IMR-90 (cell line): ENCODE results near the gene SLC27A3. TPM values are rescaled to one million over a fixed set of nuclear protein-coding genes. Genes with fewer than 3 reads are reported as not detected.

Source experiments
- ATAC-seq: fragments of 200-7000 bp; cut with Tn5 transposase; 2 replicates; pipeline ENCODE4 v1.9.1; 2020; ENCODE audit warnings: low read depth, mild to moderate bottlenecking, moderate library complexity
- BruUV-seq: library from RNA; stranded (reverse); fragments of 400-500 nt; replicated peaks from 2 replicates; lab custom pipeline; 2021; lab: Mats Ljungman, UMichigan
- CTCF ChIA-PET: fragments of 300-600 bp; formaldehyde crosslinking; extraction: SDS; loops from one replicate; lab custom pipeline; 2021; ENCODE audit warnings: antibody characterized with exemption; lab: Yijun Ruan, JAX
- POLR2A ChIA-PET: fragments of 300-600 bp; sonication (Branson Sonifier 250); formaldehyde crosslinking; loops from one replicate; lab custom pipeline; 2022; ENCODE audit warnings: antibody characterized with exemption; ENCODE audit not compliant: unreplicated experiment; lab: Charles Lee
- DNase-seq: peaks from one replicate; pipeline ENCODE4 v3.0.0; 2013
- H2AFZ ChIP-seq: replicated peaks from 2 replicates; pipeline ENCODE3; 2013; ENCODE audit warnings: low read length, mild to moderate bottlenecking; ENCODE audit not compliant: poor library complexity
- H2AK5ac ChIP-seq: 2 replicates; pipeline ENCODE4 v1.6.1; 2013; ENCODE audit warnings: low read depth, low read length, inconsistent platforms
- H2AK9ac ChIP-seq: replicated peaks from 2 replicates; pipeline ENCODE3; 2013; ENCODE audit warnings: mild to moderate bottlenecking, low read depth, low read length, moderate library complexity; ENCODE audit not compliant: poor library complexity
- H2BK120ac ChIP-seq: 2 replicates; pipeline ENCODE4 v1.6.1; 2013; ENCODE audit warnings: low read depth, low read length, inconsistent platforms
- H2BK15ac ChIP-seq: 3 replicates; pipeline ENCODE4 v1.6.1; 2013; ENCODE audit warnings: low read depth, low read length, inconsistent platforms
- H2BK20ac ChIP-seq: 2 replicates; pipeline ENCODE4 v1.6.1; 2013; ENCODE audit warnings: low read depth, mild to moderate bottlenecking, inconsistent platforms, low read length, moderate library complexity
- H2BK5ac ChIP-seq: 2 replicates; pipeline ENCODE4 v1.6.1; 2013; ENCODE audit warnings: mild to moderate bottlenecking, low read depth, low read length, inconsistent platforms; ENCODE audit not compliant: poor library complexity, severe bottlenecking
- H3K14ac ChIP-seq: replicated peaks from 2 replicates; pipeline ENCODE4 v1.6.1; 2013; ENCODE audit warnings: low read depth, low read length, inconsistent platforms
- H3K18ac ChIP-seq: 2 replicates; pipeline ENCODE4 v1.6.1; 2013; ENCODE audit warnings: low read depth, low read length, control low read depth
- H3K23ac ChIP-seq: 2 replicates; pipeline ENCODE4 v1.6.1; 2013; ENCODE audit warnings: low read depth, low read length, inconsistent platforms
- H3K27ac ChIP-seq: 2 replicates; pipeline ENCODE4 v1.5.1; 2013; ENCODE audit warnings: mild to moderate bottlenecking, control low read depth, low read length; ENCODE audit not compliant: insufficient read depth
- H3K27me3 ChIP-seq: 2 replicates; pipeline ENCODE4 v1.6.1; 2013; ENCODE audit warnings: low read length; ENCODE audit not compliant: control insufficient read depth, insufficient read depth
- H3K36me3 ChIP-seq: 2 replicates; pipeline ENCODE4 v1.6.1; 2013; ENCODE audit warnings: low read length, mixed read lengths; ENCODE audit not compliant: control insufficient read depth, insufficient read depth
- H3K4ac ChIP-seq: 2 replicates; pipeline ENCODE4 v1.6.1; 2013; ENCODE audit warnings: low read depth, low read length, inconsistent platforms
- H3K4me1 ChIP-seq: 2 replicates; pipeline ENCODE4 v1.6.1; 2013; ENCODE audit warnings: low read length, mixed read lengths; ENCODE audit not compliant: control insufficient read depth, insufficient read depth
- H3K4me2 ChIP-seq: 2 replicates; pipeline ENCODE4 v1.6.1; 2013; ENCODE audit warnings: low read depth, mild to moderate bottlenecking, control low read depth, low read length, moderate library complexity
- H3K4me3 ChIP-seq: 2 replicates; pipeline ENCODE4 v1.5.1; 2013; ENCODE audit warnings: low read depth, mild to moderate bottlenecking, control low read depth, low read length, moderate library complexity; ENCODE audit not compliant: insufficient read depth
- H3K56ac ChIP-seq: 2 replicates; pipeline ENCODE4 v1.6.1; 2013; ENCODE audit warnings: low read length, inconsistent platforms; ENCODE audit not compliant: insufficient read depth; ENCODE audit errors: extremely low read depth
- H3K79me1 ChIP-seq, 2 experiments: 2 replicates each; pipeline ENCODE4 v1.6.1; 2013; ENCODE audit warnings: low read length in 2 of 2, inconsistent platforms in 1 of 2, low read depth in 1 of 2
- H3K9ac ChIP-seq: 2 replicates; pipeline ENCODE4 v1.6.1; 2013; ENCODE audit warnings: low read depth, low read length, control low read depth
- H3K9me1 ChIP-seq: 2 replicates; pipeline ENCODE4 v1.6.1; 2013; ENCODE audit warnings: low read length, inconsistent platforms; ENCODE audit not compliant: insufficient read depth
- H3K9me3 ChIP-seq: 2 replicates; pipeline ENCODE4 v1.6.1; 2013; ENCODE audit warnings: low read length; ENCODE audit not compliant: control insufficient read depth, insufficient read depth
- H4K20me1 ChIP-seq: 2 replicates; pipeline ENCODE4 v1.6.1; 2013; ENCODE audit warnings: low read length, inconsistent platforms; ENCODE audit not compliant: insufficient read depth
- H4K5ac ChIP-seq: 2 replicates; pipeline ENCODE4 v1.6.1; 2013; ENCODE audit warnings: mild to moderate bottlenecking, low read depth, low read length, control low read depth
- H4K8ac ChIP-seq, 2 experiments: 2 replicates each; pipeline ENCODE4 v1.6.1; 2013; ENCODE audit warnings: low read depth in 2 of 2, low read length in 2 of 2, control low read depth in 1 of 2, inconsistent platforms in 1 of 2
- H4K91ac ChIP-seq: 2 replicates; pipeline ENCODE4 v1.6.1; 2013; ENCODE audit warnings: low read depth, low read length, inconsistent platforms; ENCODE audit not compliant: insufficient read depth
- BHLHE40 ChIP-seq: fragments of 150-350 bp; IDR thresholded peaks from 2 replicates; pipeline ENCODE4 v1.6.1; 2016; ENCODE audit warnings: mild to moderate bottlenecking, low read depth, low read length
- CEBPB ChIP-seq: IDR thresholded peaks from 2 replicates; pipeline ENCODE4 v1.6.1; 2012; ENCODE audit warnings: low read depth, low read length, improper control_type of control experiment
- CHD1 ChIP-seq: IDR thresholded peaks from 2 replicates; pipeline ENCODE4 v1.6.1; 2012; ENCODE audit warnings: low read depth, low read length, improper control_type of control experiment
- ELK1 ChIP-seq: fragments of 150-350 bp; IDR thresholded peaks from 2 replicates; pipeline ENCODE4 v1.6.1; 2016; ENCODE audit warnings: low read depth, mild to moderate bottlenecking, low read length, moderate library complexity, borderline replicate concordance
- MAFK ChIP-seq: IDR thresholded peaks from 2 replicates; pipeline ENCODE4 v1.6.1; 2012; ENCODE audit warnings: low read depth, low read length, improper control_type of control experiment
- MAZ ChIP-seq: IDR thresholded peaks from 2 replicates; pipeline ENCODE4 v1.6.1; 2012; ENCODE audit warnings: low read depth, mild to moderate bottlenecking, low read length, improper control_type of control experiment, moderate library complexity, borderline replicate concordance
- MXI1 ChIP-seq: IDR thresholded peaks from 2 replicates; pipeline ENCODE4 v1.6.1; 2012; ENCODE audit warnings: low read depth, mild to moderate bottlenecking, low read length, moderate library complexity, borderline replicate concordance
- POLR2A ChIP-seq: IDR thresholded peaks from 2 replicates; pipeline ENCODE4 v1.6.1; 2012; ENCODE audit warnings: mild to moderate bottlenecking, low read depth, low read length
- RAD21 ChIP-seq: IDR thresholded peaks from 2 replicates; pipeline ENCODE4 v1.6.1; 2012; ENCODE audit warnings: low read length, improper control_type of control experiment
- RFX5 ChIP-seq: IDR thresholded peaks from 2 replicates; pipeline ENCODE4 v1.8.0; 2012; ENCODE audit warnings: low read depth, mild to moderate bottlenecking, low read length, moderate library complexity
- SMC3 ChIP-seq: fragments of 150-350 bp; IDR thresholded peaks from 2 replicates; pipeline ENCODE4 v1.6.1; 2016; ENCODE audit warnings: low read depth, mild to moderate bottlenecking, antibody characterized with exemption, low read length, moderate library complexity
- USF2 ChIP-seq: fragments of 150-350 bp; IDR thresholded peaks from 2 replicates; pipeline ENCODE4 v1.6.1; 2017; ENCODE audit warnings: mild to moderate bottlenecking, antibody characterized with exemption, low read length, low read depth
- WGBS, 2 experiments: methylation state at CpG; one replicate each; pipeline versions ENCODE4 v1.1.5 to v1.1.7; 2013; ENCODE audit warnings: missing lambda C conversion rate in 2 of 2; ENCODE audit not compliant: insufficient read length in 1 of 2; ENCODE audit errors: extremely low coverage in 2 of 2; 5-methylcytosine and 5-hydroxymethylcytosine counted together
- dilution Hi-C: fragments of 300-500 bp; cut with HindIII; formaldehyde crosslinking; loops from one replicate; pipeline ENCODE4 v1.14.3; 2018; ENCODE audit warnings: low sequenced_read_pairs; ENCODE audit not compliant: unreplicated experiment
- in situ Hi-C: fragments of 300-500 bp; cut with MboI; formaldehyde crosslinking; loops from 3 replicates; pipeline ENCODE4 v1.14.3; 2019; ENCODE audit warnings: low sequenced_read_pairs, inconsistent platforms, mixed read lengths
- intact Hi-C: fragments of 100-400 bp; cut with micrococcal nuclease; formaldehyde crosslinking; loops from 2 replicates; pipeline ENCODE4 v1.10.0; 2022
- polyA plus RNA-seq, 3 experiments: library from polyadenylated mRNA; depleted of rRNA; stranded (reverse); fragments of >200 nt; gene quantifications; 2 replicates each; pipeline ENCODE4 v1.2.3, GENCODE V29; 2012; ENCODE audit warnings: low replicate concordance in 1 of 3
- total RNA-seq: library from RNA; depleted of rRNA; stranded (reverse); fragments of >200 nt; gene quantifications from 2 replicates; pipeline ENCODE4 v1.2.3, GENCODE V29; 2012

Gene SLC27A3
- total and polyA plus RNA-seq, 2 of the 4 experiments (the other 2 are of a cell fraction): 3.2 to 9.3 TPM

- peak overlapping the region; percentile 78 for H3K4me2 ChIP-seq
- H4K8ac ChIP-seq: peak overlapping the region; percentile 94 to 96
- H3K27ac ChIP-seq: peak overlapping the region; percentile 95
- peak overlapping the region; percentile 94 for H3K56ac ChIP-seq
- ATAC-seq (peak; percentile 99), DNase-seq (peak; percentile 86)
- in situ Hi-C loops: no loop called here
- peak overlapping the region; percentile 94; the same call in 1 of the 3 replicates for H2BK15ac ChIP-seq
- intact Hi-C loops: no loop called here
- ChIA-PET CTCF (no interaction called here), POLR2A (interaction anchor here (0.5 to 1.0 kb wide), 4 partner anchors 8 to 170 kb away, joined by 3 to 7 read pairs (median 3); partner anchors contain the start of genes S100A16 and SLC27A3)
- no peaks in the 10 kb centered on the region for H3K36me3 ChIP-seq
- 1% methylated on average over 30 of the region's 61 CpGs; no CpG with 5 or more reads in 1 of the 2 experiments for WGBS, 2 experiments
- H3K9me3 ChIP-seq: no peaks in the 10 kb centered on the region
- H2AFZ ChIP-seq: peak overlapping the region; percentile 92
- H2AK9ac ChIP-seq: peak overlapping the region; percentile 91
- H4K20me1 ChIP-seq: no peaks in the 10 kb centered on the region
- H3K9ac ChIP-seq: peak overlapping the region; percentile 88
- no TSS peak for BruUV-seq
- H3K27me3 ChIP-seq: no peaks in the 10 kb centered on the region
- H2AK5ac ChIP-seq: peak overlapping the region; percentile 91
- peak overlapping the region; percentile 66 for H3K23ac ChIP-seq
- H2BK120ac ChIP-seq: peak overlapping the region; percentile 45
- H3K18ac ChIP-seq: peak overlapping the region; percentile 56
- no peak overlapping the region; the same call in 1 of the 2 replicates for H2BK20ac ChIP-seq
- no peaks in the 10 kb centered on the region for H3K9me1 ChIP-seq
- peak overlapping the region; percentile 83 for H3K14ac ChIP-seq
- H4K91ac ChIP-seq: peak overlapping the region; percentile 77
- H4K5ac ChIP-seq: peak overlapping the region; percentile 75
- peak overlapping the region; percentile 82 for H2BK5ac ChIP-seq
- 0 out of 2 replicates have a peak, but pooled peaks cover 5% of the 10 kb centered on the region for H3K4me1 ChIP-seq
- peaks cover 0 to 3% of the 10 kb centered on the region in 2 experiments; a peak in 1 of 4 replicates for H3K79me1 ChIP-seq
- peak overlapping the region; percentile 88 for H3K4ac ChIP-seq
- dilution Hi-C loops: no loop called here
- peak overlapping the region; percentile 61 for H3K4me3 ChIP-seq
- TF ChIP-seq MAZ (peak; percentile 89; the same call in 1 of the 2 replicates), CHD1 (no peak), MXI1 (peak; percentile 63; the same call in 1 of the 2 replicates), RAD21 (0 out of 2 replicates have a peak, but pooled peaks have one; percentile 9), POLR2A (peak; percentile 93), CEBPB (no peak), RFX5 (no peak), USF2 (0 out of 2 replicates have a peak, but pooled peaks have one; percentile 1), ELK1 (no peak), MAFK (no peak), SMC3 (peak; percentile 2; the same call in 1 of the 2 replicates), BHLHE40 (0 out of 2 replicates have a peak, but pooled peaks have one; percentile 15)
These were observed 8.3 kb downstream of the SLC27A3 start for GRCh38 chr1:153783233-153784190.
